Brain microvascular endothelial cell (primary cell): ENCODE measurements around the gene MTG1.

ENCODE experiments used
- DNase-seq: peaks from one replicate; pipeline ENCODE4 v3.0.0-alpha.2; 2020
- H3K27ac ChIP-seq: fragments of 250-450 bp; sonication (Bioruptor Pico); 2 replicates; pipeline ENCODE4 v1.5.1; 2020; ENCODE audit warnings: mild to moderate bottlenecking, moderate library complexity
- H3K27me3 ChIP-seq: fragments of 250-450 bp; sonication (Bioruptor Pico); replicated peaks from 2 replicates; pipeline ENCODE4 v1.5.1; 2020; ENCODE audit warnings: mild to moderate bottlenecking
- H3K36me3 ChIP-seq: fragments of 250-450 bp; sonication (Bioruptor Pico); replicated peaks from 2 replicates; pipeline ENCODE4 v1.5.1; 2020; ENCODE audit warnings: mild to moderate bottlenecking
- H3K4me3 ChIP-seq: 2 replicates; pipeline ENCODE4 v1.5.1; 2011; ENCODE audit warnings: low read depth, mild to moderate bottlenecking, control low read depth, low read length, moderate library complexity
- in situ Hi-C: cut with HindIII; loops from 2 replicates; pipeline ENCODE4 v1.10.0; 2017; ENCODE audit warnings: low sequenced_read_pairs, low pct_ligation_motif_present
- TF ChIP-seq, protein P1 (sequence below): IDR thresholded peaks from 2 replicates; pipeline ENCODE4 v1.5.1; 2011; ENCODE audit warnings: low read depth, mild to moderate bottlenecking, moderate library complexity, low read length, control low read depth, inconsistent platforms; ENCODE audit errors: missing control alignments

The MTG1 gene

DNA sequence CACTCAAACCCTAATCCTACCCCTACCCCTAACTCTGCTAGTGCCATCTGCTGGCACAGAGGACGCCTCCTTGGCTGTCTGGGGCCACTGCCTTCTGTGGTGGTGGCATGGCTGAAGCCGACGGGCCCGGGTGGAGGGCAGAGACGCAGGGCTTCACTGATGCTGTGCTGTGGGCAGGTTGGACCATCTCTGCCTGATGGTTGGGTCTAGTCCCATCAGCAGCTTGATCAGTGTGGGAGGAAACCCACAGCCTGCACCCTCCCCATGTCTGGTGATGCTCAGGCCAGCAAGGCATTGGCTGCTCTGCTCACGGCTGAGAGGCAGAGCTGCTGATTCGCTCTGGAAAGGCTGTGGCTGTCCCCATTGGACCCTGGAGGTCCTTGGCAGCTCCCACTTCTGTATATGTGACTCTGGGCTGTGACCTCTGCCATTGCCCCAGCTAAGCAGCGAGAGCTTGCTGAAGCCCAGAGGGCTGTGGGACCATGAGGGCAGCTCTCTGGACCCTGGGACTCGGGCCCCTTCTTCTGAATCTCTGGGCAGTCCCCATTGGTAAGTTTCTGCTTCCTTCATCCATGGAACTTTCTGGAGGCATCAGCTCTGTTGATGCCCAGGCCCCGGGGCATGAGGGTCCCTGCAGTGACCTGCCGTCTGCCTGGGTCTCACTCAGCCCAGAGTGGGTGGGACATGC is 59.7 kb downstream of the MTG1 start, which contains the start of gene SCART1:
TSS of gene SCART1 (plus strand) at position 430 of the 688 bp plus-strand sequence. CDS start at position 483, 53 bp downstream.
- in situ Hi-C loops, result no loop called here
- DNase-seq, result no peak

DNA sequence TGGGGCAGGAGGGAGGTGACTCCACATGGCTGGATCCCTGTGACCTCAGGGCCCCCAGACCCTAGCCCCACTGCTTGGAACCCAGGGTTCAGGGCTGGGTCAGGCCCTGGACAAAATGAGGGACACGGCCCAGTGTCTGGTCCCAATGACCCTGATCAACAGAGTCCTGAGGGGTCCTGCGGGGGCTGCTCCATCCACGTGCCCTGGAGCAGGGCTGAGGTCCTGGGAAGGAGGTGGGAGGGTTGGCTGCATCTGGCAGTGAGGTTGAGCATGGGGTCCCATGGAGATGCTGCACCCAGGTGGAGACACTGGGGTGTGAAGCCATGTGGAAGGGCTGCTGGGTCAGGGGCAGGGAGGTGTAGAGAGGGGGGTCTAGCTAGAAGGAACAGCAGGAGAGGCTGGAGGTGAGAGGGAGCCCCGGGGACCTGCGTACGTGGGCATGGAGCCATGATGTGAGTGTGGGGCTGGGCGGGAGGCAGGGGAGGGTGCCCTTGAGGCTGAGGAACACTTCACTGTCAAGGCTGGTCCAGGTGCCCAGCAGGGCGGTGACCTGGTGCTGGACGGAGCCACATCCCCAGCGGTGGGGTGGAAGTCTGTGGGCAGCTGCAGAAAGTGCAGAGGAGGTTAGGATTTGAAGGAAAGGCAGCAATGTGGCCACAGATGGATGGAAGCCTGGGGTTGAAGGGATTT is 60.4 kb downstream of the MTG1 start:
- no peak overlapping the region for H3K4me3 ChIP-seq
- TF ChIP-seq, protein P1, sequence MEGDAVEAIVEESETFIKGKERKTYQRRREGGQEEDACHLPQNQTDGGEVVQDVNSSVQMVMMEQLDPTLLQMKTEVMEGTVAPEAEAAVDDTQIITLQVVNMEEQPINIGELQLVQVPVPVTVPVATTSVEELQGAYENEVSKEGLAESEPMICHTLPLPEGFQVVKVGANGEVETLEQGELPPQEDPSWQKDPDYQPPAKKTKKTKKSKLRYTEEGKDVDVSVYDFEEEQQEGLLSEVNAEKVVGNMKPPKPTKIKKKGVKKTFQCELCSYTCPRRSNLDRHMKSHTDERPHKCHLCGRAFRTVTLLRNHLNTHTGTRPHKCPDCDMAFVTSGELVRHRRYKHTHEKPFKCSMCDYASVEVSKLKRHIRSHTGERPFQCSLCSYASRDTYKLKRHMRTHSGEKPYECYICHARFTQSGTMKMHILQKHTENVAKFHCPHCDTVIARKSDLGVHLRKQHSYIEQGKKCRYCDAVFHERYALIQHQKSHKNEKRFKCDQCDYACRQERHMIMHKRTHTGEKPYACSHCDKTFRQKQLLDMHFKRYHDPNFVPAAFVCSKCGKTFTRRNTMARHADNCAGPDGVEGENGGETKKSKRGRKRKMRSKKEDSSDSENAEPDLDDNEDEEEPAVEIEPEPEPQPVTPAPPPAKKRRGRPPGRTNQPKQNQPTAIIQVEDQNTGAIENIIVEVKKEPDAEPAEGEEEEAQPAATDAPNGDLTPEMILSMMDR, result no peak
- H3K27ac ChIP-seq, result no peak overlapping the region
- DNase-seq, result no peak
- in situ Hi-C loops, result no loop called here
- H3K27me3 ChIP-seq, result no peaks in the 10 kb centered on the region
- H3K36me3 ChIP-seq, result no peaks in the 10 kb centered on the region

More for the DNA sequence above, 59.7 kb downstream of the MTG1 start, which contains the start of gene SCART1:
- no peaks in the 10 kb centered on the region for H3K27me3 ChIP-seq
- no peak within 1 kb of the TSS for H3K27ac ChIP-seq
- TF ChIP-seq, protein P1, result no peak
- no peak within 1 kb of the TSS for H3K4me3 ChIP-seq
- no peaks in the 10 kb centered on the region for H3K36me3 ChIP-seq

DNA sequence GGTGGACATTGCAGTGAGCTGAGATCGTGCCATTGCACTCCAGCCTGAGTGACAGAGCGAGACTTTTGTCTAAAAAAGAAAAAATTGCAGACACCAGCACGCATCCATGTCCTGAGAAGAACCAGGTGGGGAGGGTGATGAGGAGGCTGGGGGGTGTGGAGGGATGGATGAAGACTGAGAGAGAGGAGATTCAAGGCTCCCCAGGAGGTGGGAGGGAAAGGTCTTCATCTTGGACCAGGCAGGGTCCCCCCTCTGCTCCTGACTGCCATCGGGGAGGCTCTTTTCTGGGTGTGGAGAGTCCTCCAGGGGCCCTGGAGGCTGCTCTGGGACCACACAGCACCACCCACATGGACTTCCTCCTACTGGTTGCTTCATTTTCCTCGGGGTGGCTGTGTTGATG is 61.2 kb downstream of the MTG1 start:
- Histone ChIP-seq H3K27ac (no peak overlapping the region), H3K36me3 (no peaks in the 10 kb centered on the region), H3K4me3 (no peak overlapping the region), H3K27me3 (no peaks in the 10 kb centered on the region)
- no peak for DNase-seq
- in situ Hi-C loops, result no loop called here
- TF ChIP-seq, protein P1, result no peak

DNA sequence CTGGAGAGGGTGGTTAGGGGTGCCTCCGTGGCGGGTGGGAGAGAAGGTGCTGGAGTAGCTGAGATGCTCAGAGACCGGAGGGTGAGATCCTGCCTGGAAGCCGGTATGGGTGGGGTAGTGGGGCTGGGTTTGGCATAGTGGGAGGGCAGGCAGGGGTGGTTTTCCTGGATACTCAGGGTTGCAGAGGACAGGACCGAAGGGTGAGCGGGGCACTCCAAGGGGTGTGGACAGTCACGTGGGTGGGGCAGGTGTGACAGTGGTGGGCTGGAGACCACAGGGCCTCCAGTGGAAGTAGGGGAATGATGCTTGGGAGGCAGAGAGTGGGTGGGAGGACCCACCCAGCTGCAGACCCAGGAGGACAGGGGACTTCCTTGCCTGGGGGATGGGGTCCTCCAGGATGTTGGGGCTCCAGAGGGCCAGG is 61.7 kb downstream of the MTG1 start:
- Histone ChIP-seq H3K36me3 (no peaks in the 10 kb centered on the region), H3K27ac (no peak overlapping the region), H3K27me3 (no peaks in the 10 kb centered on the region), H3K4me3 (no peak overlapping the region)
- DNase-seq, result no peak
- TF ChIP-seq, protein P1, result no peak
- in situ Hi-C loops, result no loop called here

DNA sequence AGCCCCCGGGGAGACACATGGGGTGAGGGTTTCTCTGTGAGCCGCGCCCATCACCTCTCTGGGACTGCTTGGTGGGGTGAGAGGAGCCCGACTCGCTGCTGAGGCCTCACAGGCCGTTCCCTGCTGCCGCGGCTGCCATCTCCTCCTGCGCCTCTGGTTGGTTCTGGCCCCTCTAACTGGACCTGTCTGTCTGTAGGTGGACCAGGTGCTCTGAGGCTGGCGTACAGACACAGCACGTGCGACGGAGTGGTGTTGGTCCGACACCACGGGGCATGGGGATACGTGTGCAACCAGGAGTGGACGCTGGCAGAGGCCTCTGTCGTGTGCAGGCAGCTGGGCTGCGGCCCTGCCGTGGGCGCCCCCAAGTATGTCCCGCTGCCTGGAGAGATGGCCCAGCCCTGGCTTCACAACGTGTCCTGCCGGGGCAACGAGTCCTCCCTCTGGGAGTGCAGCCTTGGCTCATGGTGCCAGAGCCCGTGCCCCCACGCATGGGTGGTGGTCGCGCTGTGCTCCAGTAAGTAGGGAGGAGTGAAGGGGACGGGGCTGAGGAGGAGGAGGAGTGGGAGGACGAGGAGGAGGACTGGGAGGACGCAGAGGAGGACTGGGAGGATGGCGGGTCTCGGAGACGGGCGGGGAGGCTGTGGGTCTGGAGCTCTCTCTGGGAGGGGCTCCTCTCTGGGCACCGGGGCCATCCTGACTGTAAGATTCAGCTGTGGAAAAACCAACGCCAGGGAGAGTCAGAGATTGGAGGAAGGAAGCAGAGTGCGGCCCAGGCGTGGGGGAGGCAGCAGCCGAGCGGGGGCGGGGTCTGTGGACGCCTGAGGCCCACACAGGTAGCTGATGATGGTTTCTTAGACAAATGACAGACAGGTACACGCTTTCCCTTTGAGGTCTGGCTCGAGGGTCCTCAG is 62.3 kb downstream of the MTG1 start:
- Histone ChIP-seq H3K4me3 (no peak overlapping the region), H3K27ac (no peak overlapping the region), H3K36me3 (no peaks in the 10 kb centered on the region), H3K27me3 (no peaks in the 10 kb centered on the region)
- in situ Hi-C loops, result no loop called here
- no peak for DNase-seq
- TF ChIP-seq, protein P1, result no peak
